COR-L47 (cell line): ENCODE results near the gene MOB3A.
A peak's percentile ranks its signal among the peaks of the same experiment; 100 is the strongest.

Source experiments
- DNase-seq: peaks from one replicate; lab custom pipeline; 2025; lab: John Stamatoyannopoulos, UW

The MOB3A gene

DNA sequence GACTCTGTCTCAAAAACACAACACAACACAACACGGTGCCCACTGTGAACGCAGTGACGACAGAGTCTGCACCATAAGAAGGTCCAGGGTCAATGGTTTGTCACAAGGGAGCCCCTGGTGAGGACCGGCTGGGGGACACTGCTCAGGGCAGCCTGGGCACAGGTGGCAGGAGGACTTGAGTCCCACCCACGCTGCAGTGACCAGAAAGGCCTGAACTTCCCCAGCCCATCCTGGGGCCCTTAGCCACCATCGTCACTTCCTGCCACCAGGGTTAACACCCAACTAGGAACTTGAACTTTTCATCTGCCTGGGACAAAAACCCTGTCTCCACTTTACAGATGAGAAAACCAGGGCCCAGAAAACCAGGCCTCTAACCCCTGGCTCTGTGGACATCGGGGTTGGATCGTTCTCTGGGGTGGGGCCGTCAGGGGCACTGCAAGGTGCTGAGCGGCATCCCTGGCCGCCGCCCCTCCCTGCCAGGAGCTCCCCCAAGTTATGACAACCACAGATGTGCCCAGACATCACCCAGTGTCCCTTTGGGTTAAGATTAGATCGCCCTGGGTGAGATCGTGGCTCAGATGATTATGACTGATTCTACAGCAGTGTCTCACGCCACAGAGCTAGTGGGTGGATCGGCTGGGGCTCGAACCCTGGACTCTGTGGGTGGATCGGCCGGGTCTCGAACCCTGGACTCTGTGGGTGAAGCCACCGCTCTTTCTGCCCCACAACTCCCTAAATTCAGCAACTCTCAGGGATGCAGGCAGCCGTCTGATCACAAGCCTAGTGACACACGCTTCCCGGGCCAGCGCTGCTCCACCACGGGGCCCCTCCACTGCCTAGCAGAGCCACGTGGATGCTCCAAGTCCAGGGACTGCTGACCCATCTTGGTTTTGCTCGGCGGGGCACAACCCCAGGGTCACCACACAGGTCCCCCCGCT lies 14.0 kb downstream of the MOB3A start:
- DNase-seq, result no peak

DNA sequence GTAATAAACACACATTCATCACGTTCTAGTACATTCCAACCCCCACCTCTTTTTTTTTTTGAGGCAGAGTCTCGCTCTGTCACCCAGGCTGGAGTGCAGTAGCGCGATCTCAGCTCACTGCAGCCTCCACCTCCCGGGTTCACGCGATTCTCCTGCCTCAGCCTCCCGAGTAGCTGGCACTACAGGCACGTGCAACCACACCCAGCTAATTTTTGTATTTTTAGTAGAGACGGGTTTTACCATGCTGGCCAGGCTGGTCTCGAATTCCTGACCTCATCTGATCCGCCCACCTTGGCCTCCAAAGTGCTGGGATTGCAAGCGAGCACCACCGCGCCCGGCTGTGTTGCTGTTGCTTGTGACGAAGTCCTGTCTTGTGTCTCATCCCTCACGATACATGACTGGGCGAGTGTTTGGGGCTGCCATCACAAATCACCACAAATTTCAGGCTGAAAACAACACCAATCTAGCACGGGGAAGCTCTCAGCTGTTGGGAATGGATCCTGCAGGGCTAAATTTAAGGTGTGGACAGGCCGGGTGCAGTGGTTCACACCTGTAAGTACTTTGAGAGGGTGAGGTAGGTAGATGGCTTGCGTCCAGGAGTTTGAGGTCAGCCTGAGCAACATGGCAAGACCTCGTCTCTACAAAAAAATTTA lies 15.7 kb downstream of the MOB3A start:
- DNase-seq, result no peak

DNA sequence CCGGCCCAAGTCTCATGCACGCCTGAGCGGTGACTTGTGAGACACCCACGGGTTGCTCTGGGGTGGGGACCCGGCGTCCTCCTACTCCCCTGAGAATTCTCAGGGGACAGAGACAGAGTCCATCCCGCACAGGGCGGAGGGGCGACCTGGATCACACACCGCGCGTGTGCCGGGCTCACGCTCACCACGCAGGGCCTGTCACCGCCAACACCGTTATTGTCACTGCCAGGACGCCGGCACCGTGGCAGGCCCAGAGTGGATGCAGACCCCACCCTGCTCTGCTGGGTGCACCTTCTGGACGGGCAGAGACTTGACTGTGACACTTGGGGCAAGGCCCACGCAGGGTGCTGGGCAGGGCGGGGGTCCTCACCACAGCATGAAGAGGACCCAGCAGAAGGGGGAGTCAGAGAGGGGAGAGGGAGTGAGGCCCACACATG lies 16.2 kb downstream of the MOB3A start:
- DNase-seq, result no peak

DNA sequence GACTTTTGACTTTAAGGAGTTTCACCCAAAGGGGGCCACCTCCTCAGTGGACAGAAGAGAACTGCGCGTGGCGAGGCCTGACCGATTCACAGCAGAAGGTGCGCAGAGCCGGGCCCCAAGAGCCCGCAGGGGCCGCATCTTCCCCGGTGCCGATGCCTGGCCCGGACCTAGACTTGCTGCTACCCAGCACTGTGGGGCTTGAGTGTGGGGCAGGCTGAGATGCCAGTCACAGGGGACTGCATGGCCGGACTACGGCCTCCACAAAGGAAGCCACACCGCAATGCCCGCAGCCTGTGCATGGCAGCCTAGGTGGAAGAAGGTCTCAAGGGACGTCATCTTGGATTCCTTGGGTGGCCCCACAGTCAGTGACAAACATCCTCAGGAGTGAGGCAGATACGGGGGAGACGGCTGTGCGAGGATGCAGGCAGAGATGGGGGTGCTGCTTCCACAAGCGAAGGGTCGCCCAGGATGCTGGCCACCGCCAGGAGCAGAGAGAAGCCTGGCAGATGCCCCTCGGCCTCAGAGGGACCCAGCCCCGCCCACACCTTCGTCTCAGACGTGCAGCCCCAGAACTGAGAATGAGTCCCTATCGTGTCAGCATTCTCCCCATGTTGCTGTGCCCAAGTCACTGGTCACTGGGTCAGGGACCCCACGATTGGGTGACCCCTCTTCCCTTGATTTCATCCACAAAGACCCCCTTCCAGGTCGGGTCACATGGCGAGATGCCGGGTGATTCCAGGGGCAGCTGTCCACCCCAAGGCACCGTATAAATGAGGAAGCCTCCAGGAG lies 16.9 kb downstream of the MOB3A start:
- no peak for DNase-seq

DNA sequence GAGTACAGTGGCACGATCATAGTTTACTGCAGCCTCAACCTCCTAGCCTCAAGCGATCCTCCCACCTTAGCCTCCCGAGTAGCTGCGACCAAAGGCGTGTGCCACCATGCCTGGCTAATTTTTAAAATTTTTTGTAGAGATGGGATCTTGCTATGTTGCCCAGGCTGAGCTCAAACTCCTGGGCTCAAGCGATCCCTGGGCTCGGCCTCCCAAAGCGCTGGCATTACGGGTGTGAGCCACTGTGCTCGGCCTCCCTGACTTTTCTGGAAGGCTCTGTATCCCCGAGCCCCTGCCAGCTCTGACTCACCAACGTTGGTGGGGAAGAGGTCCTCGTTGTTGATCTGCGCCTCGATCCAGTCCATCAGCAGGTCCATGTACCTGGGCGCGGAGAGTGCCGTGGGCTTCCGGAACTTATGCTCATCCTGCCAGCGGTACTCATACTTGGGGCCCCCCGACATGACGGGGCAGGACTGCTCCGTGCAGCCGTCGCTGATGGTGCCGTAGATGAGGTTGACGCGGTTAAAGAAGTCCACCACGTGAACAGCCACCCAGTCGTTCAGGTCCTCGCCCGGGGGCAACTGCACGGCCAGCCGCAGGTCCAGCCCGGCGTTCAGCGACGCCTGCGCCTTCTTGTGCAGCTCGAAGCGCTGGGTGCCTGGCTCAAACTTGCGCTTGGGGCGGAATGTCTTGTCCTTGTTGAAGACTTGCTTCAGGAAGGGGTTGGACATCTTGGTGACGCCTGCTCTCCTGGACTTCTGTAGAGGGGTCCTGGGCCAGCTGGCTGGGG lies 18.1 kb downstream of the MOB3A start:
- no peak for DNase-seq

DNA sequence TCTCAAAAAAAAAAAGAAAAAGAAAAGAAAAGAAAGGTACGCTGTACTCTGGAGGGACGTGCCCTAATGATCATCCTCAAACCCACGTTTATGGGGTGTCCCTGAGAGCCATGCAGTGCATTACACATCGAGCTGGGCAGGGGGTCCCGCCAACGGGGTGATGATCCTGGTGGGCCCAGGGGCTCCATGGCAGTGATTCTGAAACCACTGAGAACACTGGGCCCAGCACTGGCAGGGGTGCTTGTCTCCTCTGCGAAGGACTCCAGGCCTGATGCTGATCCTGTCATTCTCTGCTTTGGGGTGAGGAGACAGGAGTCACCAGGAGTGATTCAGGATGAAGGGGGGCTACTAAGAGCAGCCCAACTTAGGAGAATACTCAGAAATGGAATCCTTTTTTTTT lies 18.7 kb downstream of the MOB3A start:
- no peak for DNase-seq

DNA sequence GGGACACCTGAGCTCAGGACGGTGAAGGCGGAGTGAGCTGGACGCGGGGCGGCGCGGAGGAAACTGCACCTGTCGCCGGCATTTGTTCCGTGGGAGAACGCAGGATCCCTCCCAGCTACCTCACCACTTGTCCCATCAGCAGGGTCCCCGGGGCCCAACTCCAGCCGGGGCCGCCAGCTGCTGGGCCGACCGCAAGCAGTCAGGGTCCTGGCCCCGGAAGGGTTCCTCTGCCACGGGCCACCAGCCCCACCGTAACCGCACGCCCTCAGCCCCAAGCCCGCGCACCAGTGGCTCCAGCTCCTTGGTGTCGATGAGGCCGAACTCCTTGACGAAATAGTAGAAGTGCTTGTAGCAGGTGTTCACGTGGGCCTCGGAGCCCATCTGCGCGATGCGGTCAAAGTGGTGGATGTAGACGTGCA lies 19.6 kb downstream of the MOB3A start:
- no peak for DNase-seq

DNA sequence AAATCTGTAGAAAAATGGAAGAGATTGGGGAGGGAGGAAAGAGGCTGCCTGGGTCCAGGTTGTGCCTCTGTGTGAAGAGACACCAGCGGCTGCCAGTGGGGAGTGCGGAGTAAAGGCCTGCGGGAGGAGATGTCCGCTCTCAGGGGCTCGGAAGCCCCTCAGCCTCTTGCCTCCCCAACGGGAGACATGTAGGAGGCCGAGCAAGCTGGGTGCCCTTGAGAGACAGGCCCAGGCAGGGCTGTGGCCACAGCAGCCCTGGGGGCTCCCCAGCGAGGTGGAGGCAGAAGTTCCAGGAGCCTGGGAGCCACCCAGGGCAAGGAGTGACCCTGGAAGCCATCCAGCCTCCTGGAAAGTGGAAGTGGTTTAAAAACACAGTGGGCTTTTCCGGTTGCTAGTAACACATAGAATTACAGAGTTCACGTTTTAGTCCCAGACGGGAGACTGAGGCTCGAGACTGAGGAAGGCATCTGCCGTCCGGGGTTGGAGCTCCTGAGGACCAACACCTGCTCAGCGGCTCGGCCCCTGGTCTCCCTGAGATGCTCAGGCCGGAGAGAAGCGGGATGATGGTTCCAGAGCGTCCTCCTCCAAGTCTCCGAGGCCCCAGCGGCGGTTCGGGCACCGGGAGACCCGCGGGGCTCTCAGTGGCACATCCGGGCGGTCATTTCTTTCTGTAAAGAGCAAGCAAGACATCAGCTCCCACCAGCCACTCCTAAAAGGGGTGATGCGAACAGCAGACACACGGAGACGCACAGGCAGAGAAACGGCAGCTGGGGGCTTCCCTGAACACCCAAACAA lies 23.2 kb downstream of the MOB3A start:
- DNase-seq, result no peak

DNA sequence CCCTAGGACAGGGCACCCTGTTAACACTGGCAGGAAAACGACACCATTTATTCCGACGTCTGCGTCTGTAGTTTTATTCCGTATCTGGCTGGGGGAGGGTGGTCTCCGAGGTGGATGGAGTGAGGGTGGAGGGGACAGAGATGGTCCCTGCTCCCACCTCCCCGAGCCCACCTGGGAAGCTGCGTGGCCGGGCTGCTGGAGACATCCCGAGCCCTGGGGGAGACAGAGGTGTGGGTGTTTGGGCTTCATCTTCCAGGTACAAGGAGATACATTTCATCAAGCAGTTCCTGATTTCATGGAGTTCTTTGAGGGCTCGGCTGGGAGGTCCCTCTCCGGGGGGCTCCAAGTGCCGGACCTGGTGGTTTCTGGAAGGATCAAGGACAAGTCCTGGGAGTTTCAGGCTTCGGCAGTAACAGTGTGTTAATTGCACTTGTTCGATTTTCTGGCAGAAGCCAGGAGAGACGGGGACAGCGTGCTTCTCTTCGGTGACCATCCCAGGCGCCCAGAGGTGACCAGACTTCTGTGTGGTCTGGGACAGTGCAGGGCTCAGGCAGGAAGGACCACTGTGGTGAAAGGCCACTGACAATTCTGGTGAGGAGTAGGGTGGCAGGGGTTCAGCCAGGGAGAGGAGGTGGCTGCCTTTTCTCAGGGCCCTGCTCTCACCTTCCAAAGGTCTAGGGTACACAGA lies 25.0 kb downstream of the MOB3A start:
- no peak for DNase-seq

DNA sequence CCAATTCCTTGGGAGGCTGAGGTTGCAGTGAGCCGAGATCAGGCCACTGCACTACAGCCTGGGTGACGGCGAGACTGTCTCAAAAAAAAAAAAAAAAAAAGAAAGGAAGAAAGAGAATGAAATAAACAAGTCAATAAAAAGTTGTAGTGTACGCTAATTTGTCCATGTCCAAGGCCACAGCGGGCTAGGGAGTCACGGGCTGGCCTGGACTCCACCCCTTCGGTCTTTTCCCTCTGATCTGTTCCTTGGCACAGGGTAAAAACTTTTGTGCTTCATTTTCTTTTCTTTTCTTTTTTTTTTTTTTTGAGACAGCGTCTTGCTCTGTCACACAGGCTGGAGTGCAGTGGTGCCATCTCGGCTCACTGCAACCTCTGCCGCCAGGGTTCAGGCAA lies 25.7 kb downstream of the MOB3A start:
- DNase-seq, result no peak

DNA sequence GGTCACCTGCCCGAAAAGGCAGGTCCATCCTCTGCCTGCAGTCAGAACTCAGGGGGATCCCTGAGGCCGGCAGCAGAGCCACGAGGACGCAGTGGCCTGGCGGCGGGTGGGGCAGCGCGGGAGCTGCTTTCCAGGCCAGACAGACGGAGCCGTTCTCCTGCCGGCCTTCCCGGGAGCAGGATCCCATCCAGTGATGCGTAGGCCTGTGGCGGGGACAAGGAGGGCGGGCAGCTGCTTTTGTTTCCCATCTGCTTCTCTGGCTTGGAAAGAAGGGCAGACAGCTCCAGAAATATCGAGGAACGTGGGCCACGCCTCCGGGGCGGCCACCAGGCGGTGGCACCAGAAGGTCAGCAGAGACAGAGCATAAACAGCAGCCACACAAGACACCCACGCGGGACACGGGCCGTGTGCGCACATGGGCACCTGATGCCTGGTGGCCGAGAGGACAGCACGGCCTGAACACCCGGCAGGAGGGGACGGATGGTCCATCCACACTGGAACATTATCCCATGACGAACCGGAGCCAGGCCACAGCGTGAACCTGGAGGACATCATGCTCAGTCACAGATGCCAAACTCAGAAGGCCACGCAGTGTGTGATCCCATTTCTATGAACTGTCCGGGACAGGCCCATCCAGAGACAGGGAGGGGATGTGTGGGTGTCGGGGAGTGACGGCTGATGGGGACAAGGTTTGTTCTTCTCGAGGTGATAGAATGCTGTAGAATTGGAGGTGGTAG lies 31.2 kb downstream of the MOB3A start:
- DNase-seq, result no peak

DNA sequence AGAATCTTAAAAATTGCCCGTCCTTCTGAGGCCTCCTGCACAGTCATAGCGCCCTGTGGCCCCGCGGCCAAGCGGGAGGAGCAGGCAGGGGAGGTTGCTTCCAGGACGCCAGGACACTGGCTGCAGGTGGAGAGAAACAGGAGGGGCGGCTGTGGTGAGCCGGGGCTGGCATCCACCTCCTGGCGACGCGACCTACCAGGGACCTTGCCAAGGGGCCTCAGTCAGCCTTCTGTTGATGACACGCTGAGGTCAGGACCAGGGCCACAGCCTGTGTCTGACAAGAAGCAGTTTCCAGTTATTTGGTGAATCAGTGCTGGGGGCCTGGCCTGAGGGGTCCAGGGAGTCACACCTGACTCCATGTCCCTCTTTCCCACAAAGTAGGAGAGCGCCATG lies 31.7 kb downstream of the MOB3A start:
- DNase-seq, result no peak

DNA sequence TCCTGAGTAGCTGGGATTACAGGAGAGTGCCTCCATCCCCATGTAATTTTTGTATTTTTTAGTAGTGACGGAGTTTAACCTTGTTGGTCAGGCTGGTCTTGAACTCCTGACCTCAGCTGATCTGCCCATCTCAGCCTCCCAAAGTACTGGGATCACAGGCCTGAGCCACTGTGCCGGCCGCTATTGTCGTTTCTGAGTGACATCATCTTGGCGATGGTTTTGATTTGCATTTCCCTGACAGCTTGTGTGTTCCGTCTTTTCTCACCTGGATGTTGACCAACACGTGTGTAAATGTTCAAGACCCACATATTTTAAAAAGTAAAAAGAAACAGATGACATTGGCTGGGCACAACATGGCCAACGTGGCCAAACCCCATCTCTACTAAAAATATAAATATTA lies 32.3 kb downstream of the MOB3A start:
- DNase-seq, result no peak

DNA sequence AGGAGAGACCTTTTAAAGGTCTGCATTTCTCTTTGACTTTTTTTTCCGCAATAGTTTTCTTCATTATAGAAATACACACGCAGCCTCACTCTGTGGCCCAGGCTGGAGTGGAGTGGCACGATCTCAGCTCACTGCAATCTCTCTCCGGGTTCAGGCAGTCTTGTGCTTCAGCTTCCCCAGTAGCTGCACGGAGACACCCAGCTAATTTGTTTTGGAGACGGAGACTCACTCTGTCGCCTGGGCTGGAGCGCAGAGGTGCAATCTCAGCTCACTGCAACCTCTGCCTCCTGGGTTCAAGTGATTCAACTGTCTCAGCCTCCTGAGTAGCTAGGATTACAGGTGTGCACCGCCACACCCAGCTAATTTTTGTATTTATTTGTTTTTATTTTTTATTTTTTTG lies 33.4 kb downstream of the MOB3A start:
- no peak for DNase-seq

DNA sequence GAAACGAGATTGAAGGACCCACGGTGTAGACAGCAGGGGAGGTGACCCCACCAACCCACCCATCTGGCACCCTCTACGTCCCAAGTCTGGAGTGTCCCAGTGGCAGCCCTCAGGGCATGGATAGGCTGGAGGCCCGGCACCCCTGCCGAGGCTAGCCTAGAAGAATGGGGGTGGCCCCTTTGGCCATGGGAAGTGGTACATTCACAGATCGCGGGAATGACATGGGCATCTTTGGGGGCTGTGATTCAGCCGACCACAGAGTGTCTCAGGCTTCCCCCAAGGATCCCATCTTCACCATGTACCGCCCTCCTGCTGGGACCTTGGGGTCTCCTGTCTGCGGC lies 33.8 kb downstream of the MOB3A start:
- no peak for DNase-seq

DNA sequence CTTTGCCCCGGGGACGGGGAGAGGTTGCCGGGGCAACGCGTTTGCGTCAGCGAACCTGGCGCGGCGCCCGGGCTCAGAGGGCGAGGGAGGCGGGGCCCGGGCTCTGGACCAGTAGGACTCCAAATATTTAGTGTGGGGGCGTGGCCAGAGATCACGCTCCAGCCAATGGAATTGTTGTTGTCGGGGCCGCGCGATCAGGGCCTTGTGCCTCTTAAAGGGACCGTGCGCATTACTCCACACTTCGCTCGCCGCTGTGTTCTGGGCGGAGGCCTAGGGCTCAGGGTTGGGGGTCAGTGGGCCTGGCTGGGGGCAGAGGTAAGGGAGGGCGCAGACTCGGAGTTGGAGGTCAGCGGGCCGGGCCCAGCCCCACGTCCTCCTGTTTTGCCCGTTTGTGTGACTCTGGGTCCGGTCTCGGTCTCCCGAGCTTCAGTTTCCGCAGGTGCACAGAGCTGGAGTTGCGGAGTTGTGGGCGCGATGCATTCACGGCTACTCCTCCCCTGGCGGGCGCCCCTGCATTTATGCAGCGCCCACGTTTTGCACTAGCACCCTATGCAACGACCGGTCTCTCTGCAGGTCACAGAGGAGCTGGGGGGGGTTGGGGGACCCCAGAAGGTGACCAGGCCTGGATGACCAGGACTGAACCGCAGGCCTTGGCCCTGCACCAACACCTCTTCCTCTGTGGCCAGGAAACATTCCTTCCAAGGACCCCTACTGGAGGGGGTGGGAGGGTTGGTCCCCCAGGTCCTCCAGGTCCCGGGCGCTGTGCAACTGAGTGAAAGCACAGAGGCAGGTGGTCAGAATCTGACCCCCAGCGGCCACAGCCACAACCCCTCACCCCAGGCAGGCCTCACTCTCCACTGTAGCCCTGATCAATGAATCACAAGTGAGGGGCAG lies 34.4 kb downstream of the MOB3A start:
- DNase-seq, result peak; percentile 99

DNA sequence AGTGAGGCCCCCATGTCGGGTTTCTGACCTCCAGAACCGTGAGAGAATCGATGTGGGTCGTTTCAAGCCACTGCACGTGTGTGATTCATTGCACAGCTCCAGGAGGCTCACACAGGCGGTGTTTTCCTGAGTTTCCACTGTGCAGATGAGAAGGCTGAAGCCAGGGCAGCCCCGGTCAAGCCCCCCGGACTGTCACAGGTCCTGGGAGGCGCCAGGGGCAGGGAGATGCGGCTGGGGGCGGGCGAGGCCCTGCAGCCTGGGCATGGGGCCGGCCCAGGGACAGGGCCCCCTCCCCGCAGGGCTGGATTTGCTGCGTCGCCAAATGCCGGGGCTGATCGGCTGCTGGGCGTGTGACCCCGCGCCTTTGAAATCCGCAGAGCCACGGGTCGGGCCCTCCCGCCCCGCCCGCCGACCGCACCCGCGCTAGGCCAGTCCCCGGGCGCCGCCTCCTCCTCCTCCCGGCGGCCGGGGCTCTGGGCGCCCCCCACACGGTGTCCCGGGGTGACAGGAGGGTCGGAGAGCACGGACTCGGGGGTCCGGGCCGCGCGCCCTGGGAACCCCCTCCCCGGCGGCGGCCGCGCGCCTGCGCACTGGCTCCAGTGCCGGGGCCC lies 35.1 kb downstream of the MOB3A start:
- no peak for DNase-seq

DNA sequence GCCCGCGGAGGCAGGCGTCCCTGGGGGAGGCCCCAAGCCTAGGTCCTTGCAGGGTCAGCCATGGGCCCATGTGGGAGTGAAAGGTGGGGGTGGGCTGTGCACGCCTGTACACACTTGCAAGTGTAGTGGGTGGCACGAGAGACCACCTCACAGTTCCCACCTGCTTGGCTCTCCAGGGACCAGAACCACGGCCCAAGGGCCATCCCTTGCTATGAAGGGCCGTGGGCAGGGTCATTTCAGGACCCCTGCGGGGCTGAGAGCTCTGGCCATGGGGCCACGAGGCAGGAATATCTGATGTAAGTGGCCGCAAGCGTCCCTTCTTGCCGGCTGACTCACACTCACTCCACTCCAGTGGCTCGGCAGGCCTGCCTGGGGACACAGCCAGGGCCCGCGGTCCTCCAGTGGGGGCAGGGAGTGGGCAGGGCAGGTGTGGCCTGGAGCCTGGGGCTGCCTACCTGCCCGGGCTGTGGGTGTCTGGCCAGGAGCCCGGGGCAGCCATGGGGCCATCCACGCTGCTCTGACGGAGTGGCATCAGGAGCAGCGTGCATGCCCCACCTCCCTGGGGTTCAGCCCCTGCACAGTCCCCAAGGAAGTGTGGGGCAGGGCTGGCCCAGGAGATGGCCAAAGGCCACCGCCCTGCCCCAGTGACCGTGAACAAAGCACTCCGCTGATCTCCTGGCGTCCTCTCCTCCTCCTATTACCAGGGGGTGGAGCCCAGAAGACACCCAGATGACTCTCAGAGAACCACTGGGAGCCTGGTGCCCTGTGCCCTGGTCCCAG lies 36.5 kb downstream of the MOB3A start:
- no peak for DNase-seq
